ENCODE results near the gene TTC23.

TTC23 gene

GRCh38 chr15:99185414-99186130 is 63.8 kb downstream of the TTC23 start:
- H3K4me3 ChIP-seq (ENCODE audit: low read depth, low read length), result no peak overlapping the region
- DNase-seq (ENCODE audit: low read depth, low spot score), result no peak
- TF ChIP-seq, protein P1, sequence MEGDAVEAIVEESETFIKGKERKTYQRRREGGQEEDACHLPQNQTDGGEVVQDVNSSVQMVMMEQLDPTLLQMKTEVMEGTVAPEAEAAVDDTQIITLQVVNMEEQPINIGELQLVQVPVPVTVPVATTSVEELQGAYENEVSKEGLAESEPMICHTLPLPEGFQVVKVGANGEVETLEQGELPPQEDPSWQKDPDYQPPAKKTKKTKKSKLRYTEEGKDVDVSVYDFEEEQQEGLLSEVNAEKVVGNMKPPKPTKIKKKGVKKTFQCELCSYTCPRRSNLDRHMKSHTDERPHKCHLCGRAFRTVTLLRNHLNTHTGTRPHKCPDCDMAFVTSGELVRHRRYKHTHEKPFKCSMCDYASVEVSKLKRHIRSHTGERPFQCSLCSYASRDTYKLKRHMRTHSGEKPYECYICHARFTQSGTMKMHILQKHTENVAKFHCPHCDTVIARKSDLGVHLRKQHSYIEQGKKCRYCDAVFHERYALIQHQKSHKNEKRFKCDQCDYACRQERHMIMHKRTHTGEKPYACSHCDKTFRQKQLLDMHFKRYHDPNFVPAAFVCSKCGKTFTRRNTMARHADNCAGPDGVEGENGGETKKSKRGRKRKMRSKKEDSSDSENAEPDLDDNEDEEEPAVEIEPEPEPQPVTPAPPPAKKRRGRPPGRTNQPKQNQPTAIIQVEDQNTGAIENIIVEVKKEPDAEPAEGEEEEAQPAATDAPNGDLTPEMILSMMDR (IDR thresholded peaks at IDR 0.05; ENCODE audit: low read depth, low read length), result no peak
- in situ Hi-C loops (cut with HindIII; ENCODE audit: low sequenced_read_pairs), result no loop called here

- TF ChIP-seq, protein P1 (IDR thresholded peaks at IDR 0.05; ENCODE audit: low read depth, low read length), result no peak
- DNase-seq (ENCODE audit: low read depth, low spot score), result no peak
- in situ Hi-C loops (cut with HindIII; ENCODE audit: low sequenced_read_pairs), result no loop called here
- no peak overlapping the region for H3K4me3 ChIP-seq (ENCODE audit: low read depth, low read length)
Observed at GRCh38 chr15:99182791-99183190, 66.6 kb downstream of the TTC23 start.

DNA sequence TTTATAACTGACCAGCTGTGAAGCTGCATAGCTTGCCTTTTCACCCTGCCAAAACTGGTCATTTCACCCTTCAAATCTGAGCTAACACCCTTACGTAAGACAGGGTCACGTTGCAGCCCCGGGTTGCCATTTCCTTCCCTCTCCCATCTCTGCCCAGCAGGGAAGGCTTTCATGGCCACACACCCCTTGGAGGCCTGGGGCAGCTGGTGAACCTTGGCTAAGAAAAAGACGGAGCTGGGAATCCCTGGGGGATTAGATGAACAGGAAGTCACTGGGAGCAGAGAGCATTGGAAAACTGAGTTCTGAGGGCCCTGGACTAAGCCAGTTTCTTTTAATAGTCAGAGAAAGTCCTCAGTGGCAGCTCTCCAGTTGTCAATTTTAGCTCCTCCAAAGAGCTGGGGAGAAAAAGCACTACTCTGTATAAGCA is 67.8 kb downstream of the TTC23 start:
- in situ Hi-C loops (cut with HindIII; ENCODE audit: low sequenced_read_pairs), result no loop called here
- TF ChIP-seq, protein P1 (IDR thresholded peaks at IDR 0.05; ENCODE audit: low read depth, low read length), result no peak
- no peak for DNase-seq (ENCODE audit: low read depth, low spot score)
- no peak overlapping the region for H3K4me3 ChIP-seq (ENCODE audit: low read depth, low read length)

DNA sequence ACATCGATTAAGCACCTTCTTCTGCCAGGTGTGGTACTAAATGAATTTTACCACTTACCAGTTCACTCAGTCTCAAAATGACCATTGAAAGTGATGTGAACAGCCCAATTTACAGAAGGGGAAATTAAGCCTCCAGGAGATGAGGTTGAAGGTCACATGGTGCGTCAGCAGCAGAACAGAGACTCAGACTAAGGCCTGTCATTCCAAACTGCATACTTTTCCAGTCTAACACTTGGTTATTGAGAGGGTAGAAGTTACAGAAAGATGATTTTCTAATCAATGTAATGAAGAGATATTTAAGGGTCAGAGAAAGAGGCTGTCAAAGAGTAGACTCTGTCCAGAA is 68.4 kb downstream of the TTC23 start:
- TF ChIP-seq, protein P1 (IDR thresholded peaks at IDR 0.05; ENCODE audit: low read depth, low read length), result no peak
- H3K4me3 ChIP-seq (ENCODE audit: low read depth, low read length), result no peak overlapping the region
- in situ Hi-C loops (cut with HindIII; ENCODE audit: low sequenced_read_pairs), result no loop called here
- no peak for DNase-seq (ENCODE audit: low read depth, low spot score)

DNA sequence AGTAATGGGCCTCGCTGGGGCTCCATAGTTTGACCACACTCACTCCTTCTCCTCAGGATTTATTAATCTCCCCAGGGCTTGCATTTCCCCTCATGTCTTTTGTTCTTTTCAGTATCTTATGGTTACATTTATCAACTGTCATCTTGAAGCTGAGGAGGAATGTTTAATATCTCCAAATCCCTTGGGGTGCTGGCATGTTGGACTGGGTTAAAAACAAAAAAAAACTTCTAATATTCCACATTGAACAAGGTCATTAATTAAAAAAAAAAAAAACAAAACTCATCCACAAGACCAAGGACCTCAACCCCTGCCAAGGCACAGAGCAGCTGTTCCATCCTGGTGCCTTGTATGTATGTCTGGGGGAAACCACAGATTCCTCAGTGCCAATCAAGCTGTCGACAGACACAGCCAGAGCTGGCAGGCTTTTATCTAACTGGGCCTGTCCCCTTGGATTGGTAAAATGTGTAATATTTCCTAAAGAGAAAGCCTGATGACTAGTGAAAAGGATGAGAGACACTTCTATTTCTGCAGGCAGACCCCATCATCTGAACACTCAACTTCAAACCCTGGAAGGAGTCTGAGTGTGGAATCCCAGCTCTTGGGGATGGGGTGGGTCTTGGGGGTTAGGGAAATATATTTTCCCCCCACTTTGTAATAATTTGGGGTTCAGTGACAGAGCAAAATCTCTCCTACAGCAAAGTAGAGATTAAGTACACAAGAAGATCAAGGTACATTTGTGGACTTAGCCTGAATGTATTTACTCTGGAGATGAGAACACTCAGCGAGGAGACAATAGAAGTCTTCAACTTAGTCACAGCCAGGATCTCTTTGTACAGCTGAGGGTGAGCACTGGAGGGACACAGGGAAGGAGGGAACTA is 69.1 kb downstream of the TTC23 start:
- TF ChIP-seq, protein P1 (IDR thresholded peaks at IDR 0.05; ENCODE audit: low read depth, low read length), result no peak
- DNase-seq (ENCODE audit: low read depth, low spot score), result no peak
- H3K4me3 ChIP-seq (ENCODE audit: low read depth, low read length), result no peak overlapping the region
- in situ Hi-C loops (cut with HindIII; ENCODE audit: low sequenced_read_pairs), result no loop called here

DNA sequence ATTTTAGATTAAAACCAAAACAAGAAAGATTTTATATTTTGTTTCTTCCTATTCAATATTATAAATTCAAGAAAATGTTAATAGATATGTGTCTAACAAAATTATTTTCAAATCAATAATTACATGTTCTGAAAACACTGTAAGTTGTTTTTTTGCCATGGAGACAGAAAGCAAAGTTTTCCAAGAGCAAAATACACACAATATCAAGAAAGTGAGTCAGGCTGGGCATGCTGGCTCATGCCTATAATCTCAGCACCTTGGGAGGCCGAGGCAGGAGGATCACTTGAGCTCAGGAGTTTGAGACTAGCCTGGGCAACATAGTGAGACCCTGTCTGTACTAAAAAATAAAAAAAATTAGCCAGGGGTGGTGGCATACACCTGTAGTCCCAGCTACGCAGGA is 71.7 kb downstream of the TTC23 start:
- H3K4me3 ChIP-seq (ENCODE audit: low read depth, low read length), result no peak overlapping the region
- TF ChIP-seq, protein P1 (IDR thresholded peaks at IDR 0.05; ENCODE audit: low read depth, low read length), result no peak
- in situ Hi-C loops (cut with HindIII; ENCODE audit: low sequenced_read_pairs), result no loop called here
- DNase-seq (ENCODE audit: low read depth, low spot score), result no peak

All from astrocyte of the spinal cord (primary cell).